Measurements from ENCODE around the gene SAMD5.

GRCh38 chr6:147582991-147583390 lies 74.5 kb downstream of the SAMD5 start:
- TF ChIP-seq REST (IDR thresholded peaks at IDR 0.05; ENCODE audit: insufficient read depth in 1 of 2, low read depth in 2 of 2, low read length in 2 of 2), result no peak
- TF ChIP-seq POLR2AphosphoS5 (IDR thresholded peaks at IDR 0.05; ENCODE audit: low read depth, low read length), result no peak
